NCI-H1417 treated with DMSO at 0.1 percent for 48 hours (cell line): Measurements from ENCODE around the gene SPAG16.
"Not testable (repeated sequence)": the region's sequence is repeated elsewhere in the genome, so short reads cannot be mapped to it uniquely, and the experiment has no call there.

Source experiments
- DNase-seq: peaks from one replicate; lab custom pipeline; 2025; lab: John Stamatoyannopoulos, UW

SPAG16 gene

GRCh38 chr2:214004463-214004862 lies 720.2 kb downstream of the SPAG16 start:
- DNase-seq = no peak

GRCh38 chr2:214005337-214005736 lies 721.1 kb downstream of the SPAG16 start:
- no peak for DNase-seq

GRCh38 chr2:214006601-214007000 lies 722.3 kb downstream of the SPAG16 start:
- no peak for DNase-seq

GRCh38 chr2:214011676-214012075 lies 727.4 kb downstream of the SPAG16 start:
- DNase-seq = no peak

- DNase-seq = no peak
Observed at GRCh38 chr2:214014551-214015220, 730.4 kb downstream of the SPAG16 start.

GRCh38 chr2:214019229-214019972 lies 735.1 kb downstream of the SPAG16 start:
- no peak for DNase-seq

GRCh38 chr2:214019973-214020345 lies 735.7 kb downstream of the SPAG16 start:
- DNase-seq = no peak

- no peak for DNase-seq
Observed at GRCh38 chr2:214029190-214029589, 744.9 kb downstream of the SPAG16 start.

GRCh38 chr2:214031566-214031965 lies 747.3 kb downstream of the SPAG16 start:
- no peak for DNase-seq

- no peak for DNase-seq
Observed at GRCh38 chr2:214034417-214034816, 750.2 kb downstream of the SPAG16 start.

GRCh38 chr2:214035091-214035852 lies 751.0 kb downstream of the SPAG16 start:
- no peak for DNase-seq

- no peak for DNase-seq
Observed at GRCh38 chr2:214035921-214036320, 751.7 kb downstream of the SPAG16 start.

- no peak for DNase-seq
Observed at GRCh38 chr2:214038186-214038585, 753.9 kb downstream of the SPAG16 start.

- DNase-seq = no peak
Observed at GRCh38 chr2:214050731-214051130, 766.5 kb downstream of the SPAG16 start.

GRCh38 chr2:214051585-214051984 lies 767.3 kb downstream of the SPAG16 start:
- no peak for DNase-seq

GRCh38 chr2:214052235-214052634 lies 768.0 kb downstream of the SPAG16 start:
- DNase-seq = no peak

- no peak for DNase-seq
Observed at GRCh38 chr2:214057986-214058385, 773.7 kb downstream of the SPAG16 start.

GRCh38 chr2:214062279-214062678 lies 778.0 kb downstream of the SPAG16 start:
- not testable (repeated sequence) for DNase-seq

- DNase-seq = no peak
Observed at GRCh38 chr2:214064471-214064870, 780.2 kb downstream of the SPAG16 start.

- DNase-seq = no peak
Observed at GRCh38 chr2:214066862-214067261, 782.6 kb downstream of the SPAG16 start.

GRCh38 chr2:214069254-214069653 lies 785.0 kb downstream of the SPAG16 start:
- DNase-seq = no peak

- no peak for DNase-seq
Observed at GRCh38 chr2:214075456-214075855, 791.2 kb downstream of the SPAG16 start.

GRCh38 chr2:214076527-214076926 lies 792.3 kb downstream of the SPAG16 start:
- DNase-seq = no peak
